GM23338 (cell line): ENCODE data around the gene COG1.

Experiments used
- CTCF ChIP-seq, 2 experiments: fragments of 200-600 bp in 1 of 2; sonication (generic) in 1 of 2; conservative IDR thresholded peaks; 2 replicates each; pipeline versions ENCODE4 v1.5.1 to v1.6.1; 2016 to 2017; ENCODE audit warnings: antibody characterized with exemption in 2 of 2, low read depth in 2 of 2, mild to moderate bottlenecking in 2 of 2, moderate library complexity in 1 of 2
- EZH2 ChIP-seq: fragments of 200-600 bp; sonication (generic); IDR thresholded peaks from one replicate; pipeline ENCODE4 v1.8.0; 2017; ENCODE audit warnings: antibody characterized with exemption, mild to moderate bottlenecking, low read depth; ENCODE audit not compliant: unreplicated experiment
- EZH2phosphoT487 ChIP-seq: fragments of 200-600 bp; sonication (generic); IDR thresholded peaks from one replicate; pipeline ENCODE4 v1.8.1; 2018; ENCODE audit warnings: antibody characterized with exemption; ENCODE audit not compliant: unreplicated experiment
- JUNB ChIP-seq: IDR thresholded peaks from one replicate; pipeline ENCODE4 v1.6.1; 2016; ENCODE audit warnings: antibody characterized with exemption; ENCODE audit not compliant: unreplicated experiment
- POLR2AphosphoS5 ChIP-seq: IDR thresholded peaks from 2 replicates; pipeline ENCODE4 v1.6.1; 2016; ENCODE audit warnings: antibody characterized with exemption, low read depth
- REST ChIP-seq: IDR thresholded peaks from one replicate; pipeline ENCODE4 v1.6.1; 2018; ENCODE audit warnings: antibody characterized with exemption; ENCODE audit not compliant: unreplicated experiment
- ZNF114 ChIP-seq: fragments of 250-450 bp; sonication (Bioruptor Pico); IDR thresholded peaks from 2 replicates; pipeline ENCODE4 v1.5.0; 2020; ENCODE audit warnings: mild to moderate bottlenecking, moderate library complexity
- ZNF331 ChIP-seq: fragments of 250-450 bp; sonication (Bioruptor Pico); IDR thresholded peaks from 2 replicates; pipeline ENCODE4 v1.5.0; 2020; ENCODE audit warnings: low read depth, mild to moderate bottlenecking, moderate library complexity
- ZNF462 ChIP-seq: fragments of 250-450 bp; sonication (Bioruptor Pico); IDR thresholded peaks from 2 replicates; pipeline ENCODE4 v1.5.0; 2020; ENCODE audit warnings: mild to moderate bottlenecking, moderate library complexity

GRCh38 chr17:73166731-73167581 lies 25.9 kb upstream of the COG1 start:
- TF ChIP-seq REST (no peak), EZH2 (no peak), CTCF (conservative IDR thresholded peaks at IDR 0.05; ENCODE audit: low read depth in 2 of 2) (no peak), ZNF331 (CRISPR knock-in tag) (no peak), POLR2AphosphoS5 (no peak), EZH2phosphoT487 (no peak), JUNB (no peak), ZNF114 (CRISPR knock-in tag) (no peak), ZNF462 (no peak)
